Measurements from ENCODE around the gene FBXO45. TPM values are rescaled to one million over a fixed set of nuclear protein-coding genes. Genes with fewer than 3 reads are reported as not detected.

FBXO45 gene
- total and polyA plus RNA-seq, 9 of the 15 experiments (the other 6 are each of a cell fraction or from before 2014, with no cell fraction given), result 15.2 to 52.8 (median 37.0) TPM

DNA sequence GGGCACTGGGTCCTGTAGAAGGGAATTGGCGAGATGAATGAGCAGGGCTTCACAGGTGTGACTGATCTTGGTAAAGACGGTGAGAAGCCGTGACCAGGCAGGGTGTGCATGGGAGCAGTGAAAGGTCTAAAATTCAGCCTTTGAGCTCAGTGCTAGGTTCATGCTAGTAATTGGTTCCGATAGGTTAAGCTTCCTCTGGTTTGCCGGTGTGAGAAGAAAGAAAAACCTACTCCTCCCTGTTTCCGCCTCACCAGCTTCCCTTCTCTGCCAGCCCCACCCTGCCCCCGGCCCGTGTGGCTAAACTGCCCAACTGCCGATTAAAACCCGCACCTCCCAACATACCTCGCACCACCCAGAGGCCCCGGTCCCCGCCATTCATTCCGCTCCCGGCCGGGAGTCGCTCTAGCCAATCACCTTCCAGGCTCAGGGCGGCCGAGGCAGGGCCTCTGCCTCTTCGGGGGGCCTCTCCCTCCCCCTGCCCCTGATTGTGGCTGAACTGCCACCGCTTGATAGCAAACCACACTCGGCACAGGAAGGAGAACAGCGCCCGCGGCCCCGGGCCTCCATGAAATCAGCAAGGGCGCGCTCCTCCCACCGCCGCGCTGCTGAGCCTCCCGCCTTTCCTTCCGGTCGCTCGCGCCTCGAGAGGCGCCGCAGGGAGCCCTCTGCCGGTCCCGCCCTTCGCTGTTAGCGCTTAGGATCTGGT is 63.7 kb downstream of the FBXO45 start (continued):
- TF ChIP-seq, protein P1, sequence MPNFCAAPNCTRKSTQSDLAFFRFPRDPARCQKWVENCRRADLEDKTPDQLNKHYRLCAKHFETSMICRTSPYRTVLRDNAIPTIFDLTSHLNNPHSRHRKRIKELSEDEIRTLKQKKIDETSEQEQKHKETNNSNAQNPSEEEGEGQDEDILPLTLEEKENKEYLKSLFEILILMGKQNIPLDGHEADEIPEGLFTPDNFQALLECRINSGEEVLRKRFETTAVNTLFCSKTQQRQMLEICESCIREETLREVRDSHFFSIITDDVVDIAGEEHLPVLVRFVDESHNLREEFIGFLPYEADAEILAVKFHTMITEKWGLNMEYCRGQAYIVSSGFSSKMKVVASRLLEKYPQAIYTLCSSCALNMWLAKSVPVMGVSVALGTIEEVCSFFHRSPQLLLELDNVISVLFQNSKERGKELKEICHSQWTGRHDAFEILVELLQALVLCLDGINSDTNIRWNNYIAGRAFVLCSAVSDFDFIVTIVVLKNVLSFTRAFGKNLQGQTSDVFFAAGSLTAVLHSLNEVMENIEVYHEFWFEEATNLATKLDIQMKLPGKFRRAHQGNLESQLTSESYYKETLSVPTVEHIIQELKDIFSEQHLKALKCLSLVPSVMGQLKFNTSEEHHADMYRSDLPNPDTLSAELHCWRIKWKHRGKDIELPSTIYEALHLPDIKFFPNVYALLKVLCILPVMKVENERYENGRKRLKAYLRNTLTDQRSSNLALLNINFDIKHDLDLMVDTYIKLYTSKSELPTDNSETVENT (CRISPR knock-in tag; IDR thresholded peaks at IDR 0.05), result peak; percentile 32; the same call in 1 of the 2 replicates
- TF ChIP-seq, protein P2, sequence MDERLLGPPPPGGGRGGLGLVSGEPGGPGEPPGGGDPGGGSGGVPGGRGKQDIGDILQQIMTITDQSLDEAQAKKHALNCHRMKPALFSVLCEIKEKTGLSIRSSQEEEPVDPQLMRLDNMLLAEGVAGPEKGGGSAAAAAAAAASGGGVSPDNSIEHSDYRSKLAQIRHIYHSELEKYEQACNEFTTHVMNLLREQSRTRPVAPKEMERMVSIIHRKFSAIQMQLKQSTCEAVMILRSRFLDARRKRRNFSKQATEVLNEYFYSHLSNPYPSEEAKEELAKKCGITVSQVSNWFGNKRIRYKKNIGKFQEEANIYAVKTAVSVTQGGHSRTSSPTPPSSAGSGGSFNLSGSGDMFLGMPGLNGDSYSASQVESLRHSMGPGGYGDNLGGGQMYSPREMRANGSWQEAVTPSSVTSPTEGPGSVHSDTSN (CRISPR knock-in tag; IDR thresholded peaks at IDR 0.05; ENCODE audit: low read depth), result no peak
- TF ChIP-seq, protein P2 (tag; conservative IDR thresholded peaks at IDR 0.05; ENCODE audit: low read depth), result no peak
- no peak; the same call in 1 of the 2 replicates for TF ChIP-seq ZNF239 (CRISPR knock-in tag; IDR thresholded peaks at IDR 0.05)
- 0 out of 2 replicates have a peak, but pooled peaks have one; percentile 34 for TF ChIP-seq CHD2 (IDR thresholded peaks at IDR 0.05; ENCODE audit: low read depth, low read length)
- TF ChIP-seq BRD4 (IDR thresholded peaks at IDR 0.05), result peak; percentile 74; the same call in 1 of the 2 replicates
- TF ChIP-seq, protein P3, sequence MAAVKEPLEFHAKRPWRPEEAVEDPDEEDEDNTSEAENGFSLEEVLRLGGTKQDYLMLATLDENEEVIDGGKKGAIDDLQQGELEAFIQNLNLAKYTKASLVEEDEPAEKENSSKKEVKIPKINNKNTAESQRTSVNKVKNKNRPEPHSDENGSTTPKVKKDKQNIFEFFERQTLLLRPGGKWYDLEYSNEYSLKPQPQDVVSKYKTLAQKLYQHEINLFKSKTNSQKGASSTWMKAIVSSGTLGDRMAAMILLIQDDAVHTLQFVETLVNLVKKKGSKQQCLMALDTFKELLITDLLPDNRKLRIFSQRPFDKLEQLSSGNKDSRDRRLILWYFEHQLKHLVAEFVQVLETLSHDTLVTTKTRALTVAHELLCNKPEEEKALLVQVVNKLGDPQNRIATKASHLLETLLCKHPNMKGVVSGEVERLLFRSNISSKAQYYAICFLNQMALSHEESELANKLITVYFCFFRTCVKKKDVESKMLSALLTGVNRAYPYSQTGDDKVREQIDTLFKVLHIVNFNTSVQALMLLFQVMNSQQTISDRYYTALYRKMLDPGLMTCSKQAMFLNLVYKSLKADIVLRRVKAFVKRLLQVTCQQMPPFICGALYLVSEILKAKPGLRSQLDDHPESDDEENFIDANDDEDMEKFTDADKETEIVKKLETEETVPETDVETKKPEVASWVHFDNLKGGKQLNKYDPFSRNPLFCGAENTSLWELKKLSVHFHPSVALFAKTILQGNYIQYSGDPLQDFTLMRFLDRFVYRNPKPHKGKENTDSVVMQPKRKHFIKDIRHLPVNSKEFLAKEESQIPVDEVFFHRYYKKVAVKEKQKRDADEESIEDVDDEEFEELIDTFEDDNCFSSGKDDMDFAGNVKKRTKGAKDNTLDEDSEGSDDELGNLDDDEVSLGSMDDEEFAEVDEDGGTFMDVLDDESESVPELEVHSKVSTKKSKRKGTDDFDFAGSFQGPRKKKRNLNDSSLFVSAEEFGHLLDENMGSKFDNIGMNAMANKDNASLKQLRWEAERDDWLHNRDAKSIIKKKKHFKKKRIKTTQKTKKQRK (IDR thresholded peaks at IDR 0.05; ENCODE audit: borderline replicate concordance, low read depth, low read length), result no peak
- TF ChIP-seq TRIM24 (IDR thresholded peaks at IDR 0.05), result peak in 1 of 2 experiments; percentile 41; a peak in 2 of 4 replicates
- TF ChIP-seq TOE1 (IDR thresholded peaks at IDR 0.05; ENCODE audit: borderline replicate concordance), result peak; percentile 22; the same call in 1 of the 2 replicates
- no peak for TF ChIP-seq TOE1 (CRISPR knock-in tag; IDR thresholded peaks at IDR 0.05; ENCODE audit: borderline replicate concordance, low read depth)
- TF ChIP-seq, protein P4, sequence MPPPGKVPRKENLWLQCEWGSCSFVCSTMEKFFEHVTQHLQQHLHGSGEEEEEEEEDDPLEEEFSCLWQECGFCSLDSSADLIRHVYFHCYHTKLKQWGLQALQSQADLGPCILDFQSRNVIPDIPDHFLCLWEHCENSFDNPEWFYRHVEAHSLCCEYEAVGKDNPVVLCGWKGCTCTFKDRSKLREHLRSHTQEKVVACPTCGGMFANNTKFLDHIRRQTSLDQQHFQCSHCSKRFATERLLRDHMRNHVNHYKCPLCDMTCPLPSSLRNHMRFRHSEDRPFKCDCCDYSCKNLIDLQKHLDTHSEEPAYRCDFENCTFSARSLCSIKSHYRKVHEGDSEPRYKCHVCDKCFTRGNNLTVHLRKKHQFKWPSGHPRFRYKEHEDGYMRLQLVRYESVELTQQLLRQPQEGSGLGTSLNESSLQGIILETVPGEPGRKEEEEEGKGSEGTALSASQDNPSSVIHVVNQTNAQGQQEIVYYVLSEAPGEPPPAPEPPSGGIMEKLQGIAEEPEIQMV (tag; conservative IDR thresholded peaks at IDR 0.05; ENCODE audit: low read depth), result no peak
- no peak for TF ChIP-seq ZKSCAN1 (IDR thresholded peaks at IDR 0.05; ENCODE audit: low read depth, low read length)
- no peak for TF ChIP-seq IFI16 (CRISPR knock-in tag; IDR thresholded peaks at IDR 0.05)
- TF ChIP-seq TBL1XR1 (IDR thresholded peaks at IDR 0.05; ENCODE audit: low read length in 2 of 2), result peak in 1 of 2 experiments; percentile 8; a peak in 1 of 4 replicates
- peak; percentile 83 for TF ChIP-seq CBFA2T3 (IDR thresholded peaks at IDR 0.05)
- TF ChIP-seq TAF9B (IDR thresholded peaks at IDR 0.05; ENCODE audit: partially characterized antibody), result peak; percentile 77
